Omental fat pad (tissue), 4 donors: ENCODE results near the gene ZNF638. TPM values are rescaled to one million over a fixed set of nuclear protein-coding genes. Genes with fewer than 3 reads are reported as not detected.

Experiments used
- ATAC-seq: fragments of 150-250 bp; one replicate; pipeline ENCODE4 v1.9.1; 2016; ENCODE audit warnings: mild to moderate bottlenecking, moderate library complexity; ENCODE audit not compliant: low FRiP score
- DNase-seq: peaks from one replicate; pipeline ENCODE4 v3.0.0-alpha.2; 2019; ENCODE audit warnings: low spot score
- total RNA-seq, 4 donors: library from RNA; depleted of rRNA; stranded (reverse); fragments of >200 nt; gene quantifications; one replicate each; pipeline ENCODE4 v1.1.0, GENCODE V29; 2016
- TF ChIP-seq, protein P1 (sequence below), 3 donors: fragments of 450-650 bp; IDR thresholded peaks; one replicate each; pipeline ENCODE4 v1.5.1; 2016 to 2017; ENCODE audit warnings: antibody characterized with exemption in 3 of 3, mild to moderate bottlenecking in 3 of 3, moderate library complexity in 2 of 3

Gene ZNF638
- total RNA-seq, 4 donors from 2014 or later, result 112 to 264 (median 128) TPM

DNA sequence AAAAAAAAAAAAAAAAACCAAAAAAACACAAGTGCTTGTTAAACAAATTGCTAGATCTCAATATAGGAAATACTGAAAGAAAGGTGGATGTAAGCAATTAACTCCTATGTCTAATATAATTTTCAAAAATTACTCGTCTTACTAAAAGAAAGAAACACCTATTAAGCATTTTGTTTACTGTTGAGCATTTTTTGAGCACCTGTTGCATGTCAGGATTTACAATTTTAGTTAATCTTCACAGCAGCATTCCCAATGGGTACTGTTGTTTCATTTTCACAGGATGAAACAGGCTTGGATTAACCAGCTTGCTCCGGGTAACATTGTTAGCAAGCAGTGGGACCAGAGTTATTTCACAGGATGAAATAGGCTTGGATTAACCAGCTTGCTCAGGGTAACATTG lies 4.8 kb downstream of the ZNF638 start:
- DNase-seq (no peak), ATAC-seq (no peak)
- TF ChIP-seq, protein P1, sequence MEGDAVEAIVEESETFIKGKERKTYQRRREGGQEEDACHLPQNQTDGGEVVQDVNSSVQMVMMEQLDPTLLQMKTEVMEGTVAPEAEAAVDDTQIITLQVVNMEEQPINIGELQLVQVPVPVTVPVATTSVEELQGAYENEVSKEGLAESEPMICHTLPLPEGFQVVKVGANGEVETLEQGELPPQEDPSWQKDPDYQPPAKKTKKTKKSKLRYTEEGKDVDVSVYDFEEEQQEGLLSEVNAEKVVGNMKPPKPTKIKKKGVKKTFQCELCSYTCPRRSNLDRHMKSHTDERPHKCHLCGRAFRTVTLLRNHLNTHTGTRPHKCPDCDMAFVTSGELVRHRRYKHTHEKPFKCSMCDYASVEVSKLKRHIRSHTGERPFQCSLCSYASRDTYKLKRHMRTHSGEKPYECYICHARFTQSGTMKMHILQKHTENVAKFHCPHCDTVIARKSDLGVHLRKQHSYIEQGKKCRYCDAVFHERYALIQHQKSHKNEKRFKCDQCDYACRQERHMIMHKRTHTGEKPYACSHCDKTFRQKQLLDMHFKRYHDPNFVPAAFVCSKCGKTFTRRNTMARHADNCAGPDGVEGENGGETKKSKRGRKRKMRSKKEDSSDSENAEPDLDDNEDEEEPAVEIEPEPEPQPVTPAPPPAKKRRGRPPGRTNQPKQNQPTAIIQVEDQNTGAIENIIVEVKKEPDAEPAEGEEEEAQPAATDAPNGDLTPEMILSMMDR (IDR thresholded peaks at IDR 0.05), result no peak

DNA sequence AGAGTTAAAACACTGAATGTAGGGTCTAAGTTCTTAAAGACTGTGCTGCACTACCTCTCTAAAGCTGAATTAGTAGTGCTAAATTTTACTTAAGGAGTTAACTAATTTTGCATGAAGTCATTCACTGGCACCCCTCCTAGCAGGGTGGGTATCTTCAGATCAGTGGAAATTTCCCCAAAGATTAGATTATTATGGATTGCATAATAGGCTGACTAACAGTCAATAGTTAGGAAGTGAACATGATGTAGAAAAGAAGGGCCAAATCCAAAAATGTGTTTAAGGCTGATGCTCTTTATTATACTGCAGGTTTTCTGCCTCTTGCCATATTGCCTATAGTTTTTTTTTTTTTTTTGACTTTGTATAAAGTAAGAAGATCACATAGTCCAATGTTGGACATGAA lies 5.2 kb downstream of the ZNF638 start:
- TF ChIP-seq, protein P1 (IDR thresholded peaks at IDR 0.05), result no peak
- ATAC-seq (peak; percentile 42), DNase-seq (no peak)

DNA sequence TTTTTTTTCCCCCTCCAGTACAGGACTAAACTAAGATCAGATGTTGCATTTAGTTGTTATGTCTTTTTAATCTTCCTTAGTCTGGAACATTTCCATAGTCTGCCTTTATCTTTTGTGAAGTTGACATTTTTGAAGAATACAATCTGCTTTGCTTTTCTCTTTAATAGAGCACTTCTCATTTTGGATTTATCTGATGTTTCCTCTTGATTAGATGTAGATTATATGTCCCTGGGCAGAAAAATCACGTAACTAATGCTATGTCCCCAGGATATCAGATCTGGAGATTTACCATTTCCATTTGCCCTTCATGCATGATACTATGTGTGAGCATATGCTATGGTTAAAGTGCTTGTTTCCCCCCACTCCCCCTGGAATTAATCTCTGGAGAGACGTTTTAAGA lies 6.2 kb downstream of the ZNF638 start:
- ATAC-seq (no peak), DNase-seq (no peak)
- TF ChIP-seq, protein P1 (IDR thresholded peaks at IDR 0.05), result no peak

DNA sequence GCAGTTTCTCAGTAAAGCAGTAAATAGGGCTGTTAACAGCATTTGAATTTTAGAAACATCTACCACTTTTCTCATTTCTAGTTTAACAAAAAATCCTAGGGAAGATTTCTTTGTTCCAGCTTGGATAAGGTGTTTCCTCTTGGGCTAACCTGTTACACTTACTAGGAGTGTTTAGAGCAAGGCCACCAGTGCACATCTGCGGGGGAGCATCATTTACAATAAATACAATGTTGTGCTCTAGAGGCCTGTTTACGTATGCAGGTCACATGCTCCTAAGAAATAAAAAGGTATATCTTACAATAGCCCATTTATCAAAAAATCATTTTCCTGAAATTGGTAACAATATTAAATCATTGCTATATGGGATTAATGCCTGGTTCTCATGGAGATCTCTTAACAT lies 8.1 kb downstream of the ZNF638 start:
- DNase-seq (no peak), ATAC-seq (no peak)
- TF ChIP-seq, protein P1 (IDR thresholded peaks at IDR 0.05), result no peak

DNA sequence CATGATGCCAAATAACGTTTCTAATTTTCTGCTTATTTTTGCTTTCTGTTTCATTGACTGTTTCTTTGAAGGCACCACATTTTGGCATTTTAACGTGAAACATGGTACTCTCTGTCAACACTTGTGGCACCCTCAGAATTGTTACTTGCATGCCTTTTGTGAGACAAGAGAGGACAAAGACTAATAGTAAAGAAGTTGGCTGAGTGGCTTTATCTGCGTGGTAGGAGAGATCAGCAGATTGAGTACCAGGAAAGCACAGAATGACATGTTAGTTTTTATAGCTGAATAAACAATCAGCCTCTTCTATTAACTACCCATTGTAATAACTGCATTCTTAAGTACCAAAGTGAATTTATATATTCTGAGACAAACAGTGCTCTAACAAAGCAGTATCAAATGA lies 8.6 kb downstream of the ZNF638 start:
- no peak for DNase-seq
- TF ChIP-seq, protein P1 (IDR thresholded peaks at IDR 0.05), result no peak
- ATAC-seq, result no peak

DNA sequence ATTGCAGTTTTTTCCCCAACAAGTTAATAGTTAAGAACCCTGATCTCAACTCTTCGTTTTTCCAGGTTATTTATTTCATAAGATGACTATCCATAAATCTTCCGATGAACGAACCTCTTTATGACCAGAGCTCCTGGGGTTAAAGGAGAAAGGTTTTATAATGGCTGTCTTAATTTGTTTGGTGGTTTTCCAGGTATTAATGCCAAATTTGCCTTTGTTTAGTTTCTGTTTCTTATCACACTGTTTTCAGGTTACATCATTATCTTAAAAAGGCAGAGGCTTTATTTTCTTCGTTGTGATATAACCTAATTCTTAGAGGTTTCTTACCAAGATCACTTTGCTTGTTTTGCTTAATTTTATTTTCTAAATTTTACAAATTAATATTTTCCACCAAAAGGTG lies 10.1 kb downstream of the ZNF638 start:
- no peak for ATAC-seq
- DNase-seq, result no peak
- TF ChIP-seq, protein P1 (IDR thresholded peaks at IDR 0.05), result no peak

DNA sequence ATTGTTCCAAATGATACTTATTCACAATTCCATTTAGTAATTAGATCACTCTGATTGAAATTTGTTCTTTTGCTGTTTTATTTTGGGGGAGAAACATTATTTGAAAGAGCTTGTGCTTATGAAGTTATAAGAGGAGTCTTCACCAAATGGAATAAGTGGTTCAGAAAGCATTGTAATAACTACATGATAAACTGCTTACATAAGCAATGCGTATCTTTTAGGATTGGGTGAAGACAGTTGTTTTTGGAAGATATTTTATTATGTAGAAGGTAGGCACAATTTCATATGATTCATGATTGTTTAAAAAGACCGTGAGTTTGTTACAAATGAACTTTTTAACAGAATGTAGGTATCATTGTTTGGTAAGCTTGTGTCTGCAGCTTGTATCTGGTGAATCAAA lies 14.5 kb downstream of the ZNF638 start:
- TF ChIP-seq, protein P1 (IDR thresholded peaks at IDR 0.05), result no peak
- ATAC-seq (no peak), DNase-seq (no peak)
